SIG-M5 (cell line): ENCODE data around the gene KCNN4.
"Not testable (repeated sequence)": the region's sequence is repeated elsewhere in the genome, so short reads cannot be mapped to it uniquely, and the experiment has no call there.

ENCODE experiments used
- DNase-seq: peaks from one replicate; lab custom pipeline; 2025; lab: John Stamatoyannopoulos, UW

KCNN4 gene

GRCh38 chr19:43774103-43774939 is 6.5 kb downstream of the KCNN4 start:
- no peak for DNase-seq

- DNase-seq = no peak
These were observed 7.1 kb downstream of the KCNN4 start for GRCh38 chr19:43773725-43774102.

DNA sequence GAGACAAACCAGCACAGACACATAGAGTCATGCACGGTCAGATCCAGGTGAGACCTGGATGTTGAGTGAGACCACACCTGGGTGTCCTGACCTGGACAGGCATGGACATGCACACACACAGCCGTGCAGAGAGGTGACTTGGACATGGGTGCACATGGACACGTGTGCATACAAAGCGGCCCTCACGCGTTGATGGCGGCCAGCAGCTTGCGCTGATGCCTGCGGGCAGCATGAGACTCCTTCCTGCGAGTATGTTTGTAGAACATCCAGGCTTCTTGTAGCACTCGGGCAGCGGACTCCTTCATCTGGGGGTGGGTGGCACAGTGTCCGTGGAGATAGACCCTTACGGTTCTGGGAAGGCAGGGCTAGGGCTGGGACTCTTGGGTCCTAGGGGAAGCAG is 11.5 kb downstream of the KCNN4 start:
- DNase-seq = no peak

DNA sequence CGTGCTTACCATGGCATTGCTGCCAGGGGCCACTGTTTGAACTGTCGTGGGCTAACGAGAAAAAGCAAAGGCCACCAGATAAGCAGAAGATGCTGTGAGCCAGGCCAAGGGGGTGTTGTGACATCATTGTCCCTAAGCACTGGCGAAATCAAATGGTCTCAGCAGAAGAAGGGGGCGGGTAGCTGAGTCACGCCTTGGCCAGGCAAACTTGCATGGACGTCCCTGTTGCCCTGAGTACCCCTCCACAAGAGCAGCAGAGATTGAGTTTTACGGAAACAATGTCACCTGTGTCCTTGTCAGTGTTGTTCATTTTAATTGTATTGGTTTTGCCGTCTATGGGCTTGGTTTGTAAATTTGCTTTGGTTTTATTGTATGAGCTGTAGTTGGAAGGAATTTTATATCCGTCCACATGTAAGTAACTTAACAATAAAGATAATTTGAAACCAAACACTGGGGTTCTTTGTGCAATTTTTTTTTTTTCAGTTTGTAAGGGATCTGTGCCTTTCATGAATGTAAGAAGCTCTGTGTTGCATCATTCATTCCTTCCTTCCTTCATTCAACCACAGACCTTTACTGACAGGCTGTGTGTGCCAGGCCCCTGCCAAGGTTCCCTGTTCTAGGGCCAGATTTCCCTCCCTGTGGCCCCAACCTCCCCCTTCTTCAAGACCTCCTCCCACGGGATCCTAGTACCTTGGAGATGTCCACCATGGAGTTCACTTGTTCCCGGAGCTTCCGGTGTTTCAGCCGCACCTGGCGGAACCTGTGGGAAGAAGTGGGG is 12.3 kb downstream of the KCNN4 start:
- DNase-seq = no peak

DNA sequence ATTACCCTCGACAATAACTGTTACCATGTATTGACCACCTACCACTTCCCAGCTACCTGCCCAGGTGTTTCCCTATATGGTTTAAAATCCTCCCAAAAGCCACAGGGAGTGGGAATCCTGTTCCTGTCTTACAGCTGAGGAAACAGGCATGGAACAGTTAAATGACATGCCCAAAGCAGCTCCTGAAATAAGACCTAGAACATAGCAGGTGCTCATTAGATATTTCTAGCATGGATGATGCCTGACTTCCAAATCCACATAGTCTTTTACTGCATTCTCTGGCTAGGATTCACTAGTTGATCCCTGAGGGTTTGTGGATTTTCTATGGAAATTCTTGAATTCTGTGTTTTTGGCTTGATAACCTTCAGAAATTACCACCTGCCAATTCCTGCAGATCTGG is 13.0 kb downstream of the KCNN4 start:
- DNase-seq = no peak

DNA sequence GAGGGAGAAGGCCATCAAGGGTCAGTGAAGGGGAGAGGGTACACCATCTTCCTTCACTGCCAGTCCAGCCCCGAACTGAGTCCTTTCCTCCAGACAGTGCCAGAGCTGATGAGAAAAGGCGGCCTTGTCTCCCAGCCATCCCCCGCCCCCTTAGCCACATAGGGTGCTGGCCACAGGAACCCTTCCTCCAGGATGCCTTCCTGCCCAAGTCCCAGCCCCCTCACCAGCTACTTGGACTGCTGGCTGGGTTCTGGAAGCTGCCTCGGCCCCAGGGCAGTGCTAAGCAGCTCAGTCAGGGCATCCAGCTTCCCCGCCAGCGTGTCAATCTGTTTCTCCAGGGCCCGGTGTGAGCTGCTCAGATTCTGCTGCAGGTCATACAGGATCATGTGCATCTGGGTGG is 13.5 kb downstream of the KCNN4 start:
- no peak for DNase-seq

DNA sequence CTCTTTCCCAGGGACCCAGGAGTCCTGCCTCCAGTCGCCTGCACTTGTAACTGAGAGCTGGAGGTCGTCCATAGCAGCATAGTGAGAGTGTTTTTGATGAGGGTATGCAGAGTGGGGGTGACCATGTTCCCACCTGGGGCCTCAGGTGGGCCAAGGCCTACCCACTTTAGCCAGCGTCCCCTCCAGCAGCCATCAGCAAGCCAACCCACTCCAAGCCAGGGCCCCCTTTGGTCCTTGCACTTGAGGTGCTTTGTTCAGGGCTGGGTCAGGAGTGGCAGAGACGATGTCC is 14.1 kb downstream of the KCNN4 start:
- no peak for DNase-seq

GRCh38 chr19:43765109-43765876 is 15.5 kb downstream of the KCNN4 start:
- peak; percentile 85 for DNase-seq

DNA sequence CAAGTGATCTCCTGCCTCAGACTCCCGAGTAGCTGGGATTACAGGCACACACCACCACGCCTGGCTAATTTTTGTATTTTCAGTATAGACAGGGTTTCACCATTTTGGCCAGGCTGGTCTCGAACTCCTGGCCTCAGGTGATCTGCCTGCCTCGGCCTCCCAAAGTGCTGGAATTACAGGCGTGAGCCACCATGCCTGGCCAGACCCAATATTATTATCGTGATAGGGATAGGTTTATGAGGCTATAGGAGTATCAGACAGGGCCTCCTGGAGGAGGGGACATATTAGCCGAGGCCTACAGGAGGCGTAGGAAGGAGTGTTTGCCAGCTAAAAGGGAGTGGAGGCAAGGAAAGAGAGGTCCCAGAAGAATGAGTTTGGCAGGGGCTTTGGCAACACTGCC is 16.1 kb downstream of the KCNN4 start:
- DNase-seq = not testable (repeated sequence)

DNA sequence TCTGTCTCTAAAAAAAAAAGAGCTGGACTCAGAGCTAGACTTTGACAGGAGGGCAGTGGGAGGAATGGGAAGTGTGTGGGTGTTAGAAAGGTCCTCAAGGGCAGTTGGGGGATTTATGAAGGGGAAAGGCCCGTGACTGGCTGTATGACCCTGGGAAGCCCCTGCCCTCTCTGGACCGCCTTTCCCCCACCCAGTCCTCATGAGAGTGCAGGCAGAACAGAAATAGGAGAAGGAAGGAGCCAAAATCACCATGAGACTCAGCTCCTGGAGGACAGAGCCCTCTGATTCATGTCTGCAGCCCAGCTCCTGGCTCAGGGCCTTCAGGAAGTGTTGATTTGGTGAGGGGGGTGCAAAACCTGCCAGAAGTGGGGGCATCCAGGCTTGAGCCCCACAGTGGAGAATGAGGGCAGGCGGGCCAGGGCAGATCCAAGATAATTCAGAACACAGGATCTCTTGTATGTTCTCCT is 17.3 kb downstream of the KCNN4 start:
- no peak for DNase-seq

DNA sequence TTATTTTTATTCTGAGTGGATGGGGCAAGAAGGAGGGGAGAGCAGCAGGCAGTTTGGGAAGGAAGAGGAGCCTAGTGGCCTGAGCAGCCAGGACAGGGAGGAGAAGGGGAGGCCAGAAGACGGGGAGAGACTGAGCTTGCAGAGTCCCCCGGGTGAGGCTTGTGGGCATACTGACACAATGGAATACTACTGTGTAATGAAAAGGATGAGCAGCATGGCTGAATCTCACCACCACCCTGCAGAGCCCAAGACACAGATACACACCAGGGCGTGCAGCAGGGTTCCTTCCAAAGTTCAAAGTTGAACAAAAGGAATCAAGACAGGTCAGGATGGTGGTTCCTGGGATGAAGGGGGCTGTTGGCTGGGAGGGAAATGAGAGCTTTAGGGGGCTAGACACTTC is 18.0 kb downstream of the KCNN4 start:
- DNase-seq = no peak

DNA sequence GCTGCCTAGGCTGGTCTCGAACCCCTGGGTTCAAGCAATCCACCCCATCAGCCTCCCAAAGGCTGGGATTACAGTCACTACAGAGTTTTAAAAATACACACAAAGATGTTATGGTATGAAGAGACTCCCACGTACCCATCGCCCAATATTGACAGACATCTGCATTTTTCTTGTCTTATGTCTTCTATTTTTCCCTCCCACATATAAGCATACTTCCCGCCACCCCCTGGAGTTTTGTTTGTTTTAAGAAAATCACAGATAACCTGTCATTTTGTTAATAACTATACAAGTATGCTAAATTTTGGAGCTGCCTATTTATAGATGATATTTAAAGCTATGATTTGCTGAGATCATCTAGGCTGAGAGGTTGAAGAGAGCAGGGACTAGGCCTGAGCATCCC is 19.8 kb downstream of the KCNN4 start:
- no peak for DNase-seq

DNA sequence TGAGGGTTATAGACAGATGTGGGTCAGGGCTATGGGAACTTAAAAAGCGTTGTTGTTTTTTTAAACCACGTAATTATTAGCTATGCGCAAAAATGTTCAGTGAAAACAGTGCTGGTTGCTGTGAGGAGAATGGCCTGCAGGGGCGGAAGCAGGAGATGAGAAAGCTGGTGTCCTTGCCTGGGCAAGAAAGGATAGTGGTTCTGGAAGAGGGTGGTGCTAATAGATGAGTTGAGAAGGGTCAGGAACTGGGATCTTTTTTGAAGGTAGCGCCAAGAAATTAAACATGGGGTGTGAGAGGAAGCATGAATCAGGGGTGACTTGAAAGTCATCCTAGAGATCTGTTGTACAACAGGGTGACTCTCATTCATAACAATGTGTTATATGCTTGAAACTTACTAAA is 21.3 kb downstream of the KCNN4 start:
- DNase-seq = no peak

DNA sequence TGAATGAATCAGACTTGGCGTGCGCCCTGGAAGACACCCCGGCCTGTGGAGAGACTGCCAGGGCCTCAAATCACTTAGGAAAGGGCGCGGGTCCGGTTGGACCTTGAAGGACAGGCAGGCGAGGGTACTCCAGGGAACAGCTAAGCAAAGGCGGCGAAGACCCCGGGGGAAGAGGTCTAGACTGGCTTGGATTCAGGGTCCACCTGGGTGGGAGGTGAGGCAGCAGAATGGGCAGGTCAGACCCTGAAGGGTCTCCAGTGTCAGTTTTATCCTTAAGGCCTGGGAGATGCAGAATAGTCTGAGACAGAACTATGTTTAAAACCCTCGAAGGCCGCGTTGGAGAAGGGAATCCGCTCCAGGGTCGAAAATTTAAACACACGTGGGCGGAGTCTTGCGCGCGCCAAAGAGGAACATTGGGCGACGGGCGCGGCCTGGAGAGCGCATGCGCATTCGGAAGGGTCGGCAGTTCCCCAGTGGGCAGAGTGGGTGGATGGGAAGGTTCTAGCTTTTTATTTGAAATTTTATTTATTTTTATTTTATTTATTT is 25.4 kb downstream of the KCNN4 start:
- DNase-seq = peak; percentile 40

- peak; percentile 35 for DNase-seq
These were observed 26.1 kb downstream of the KCNN4 start, which contains the start of gene SMG9 for GRCh38 chr19:43754503-43755255. SMG9 (minus strand) TSS chr19:43754962; CDS start chr19:43750741, 4,221 bp downstream.

DNA sequence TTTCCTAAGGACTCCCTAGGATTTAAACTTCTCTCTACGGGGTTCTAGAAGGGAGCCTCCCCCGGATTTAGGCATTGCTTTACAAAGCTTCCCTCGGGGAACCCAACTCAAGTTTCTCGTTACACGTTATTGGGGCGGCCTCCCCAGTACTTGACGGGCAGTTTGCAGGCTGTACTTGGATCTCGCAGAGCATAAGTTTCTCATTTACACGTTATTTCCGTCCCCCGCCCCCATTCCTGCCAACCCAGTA is 26.6 kb downstream of the KCNN4 start:
- no peak for DNase-seq

GRCh38 chr19:43752287-43752875 is 28.4 kb downstream of the KCNN4 start:
- DNase-seq = no peak

DNA sequence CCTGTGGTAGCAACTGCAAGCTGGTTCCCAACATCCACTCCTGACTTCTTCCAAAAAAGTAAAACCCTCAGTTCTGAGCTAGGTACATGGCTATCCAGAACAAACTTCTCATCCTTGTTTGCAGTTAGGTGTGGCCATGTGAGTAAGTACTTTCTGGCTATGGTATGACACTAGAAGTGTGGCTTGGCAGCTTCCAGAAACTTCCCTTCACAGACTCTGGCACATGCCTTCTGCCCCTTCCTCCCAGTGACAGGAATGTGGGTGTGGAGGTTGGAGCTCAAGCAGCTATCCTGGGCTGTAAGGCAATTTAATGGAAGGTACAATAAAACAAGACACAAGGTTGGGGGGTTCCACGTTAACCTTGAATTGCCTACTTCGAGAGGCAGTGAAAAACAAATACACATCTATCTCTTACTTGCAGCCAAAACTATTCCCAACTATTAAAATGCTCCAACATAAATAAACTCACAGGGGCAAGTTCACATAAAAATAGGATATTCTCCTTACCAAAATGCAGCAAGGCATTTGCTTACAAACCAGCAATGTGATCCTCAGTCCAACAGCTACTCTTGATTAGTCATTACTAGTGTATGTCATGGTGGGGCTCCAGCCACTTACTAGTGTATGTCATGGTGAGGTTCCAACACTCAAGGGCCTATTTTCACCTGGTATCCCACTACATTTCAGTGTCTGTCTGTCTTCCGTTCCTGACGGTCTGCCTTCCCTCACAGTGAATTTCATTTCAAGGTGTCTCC is 29.1 kb downstream of the KCNN4 start:
- no peak for DNase-seq

DNA sequence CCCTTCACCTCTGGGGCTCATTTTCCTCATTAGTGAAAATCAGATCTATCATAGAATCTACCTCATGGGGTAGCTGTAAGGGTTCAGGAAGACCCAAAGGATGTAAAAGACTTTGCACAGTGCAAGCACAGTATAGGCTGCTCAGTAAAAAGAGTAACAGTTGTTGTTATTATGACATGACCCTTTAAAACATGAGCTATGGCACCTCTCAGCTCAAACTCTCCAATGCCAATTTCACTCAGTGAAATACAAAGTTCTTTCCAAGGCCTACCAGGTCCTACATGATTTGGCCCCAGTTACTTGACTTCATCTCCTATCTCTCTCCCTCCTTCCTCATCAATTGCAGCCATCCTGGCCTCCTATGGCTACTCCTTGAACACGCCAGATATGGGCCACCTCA is 30.9 kb downstream of the KCNN4 start:
- no peak for DNase-seq

GRCh38 chr19:43749152-43749551 is 31.6 kb downstream of the KCNN4 start:
- no peak for DNase-seq

GRCh38 chr19:43748685-43749084 is 32.1 kb downstream of the KCNN4 start:
- no peak for DNase-seq
